Measurements from ENCODE around the gene TNFRSF4.

DNA sequence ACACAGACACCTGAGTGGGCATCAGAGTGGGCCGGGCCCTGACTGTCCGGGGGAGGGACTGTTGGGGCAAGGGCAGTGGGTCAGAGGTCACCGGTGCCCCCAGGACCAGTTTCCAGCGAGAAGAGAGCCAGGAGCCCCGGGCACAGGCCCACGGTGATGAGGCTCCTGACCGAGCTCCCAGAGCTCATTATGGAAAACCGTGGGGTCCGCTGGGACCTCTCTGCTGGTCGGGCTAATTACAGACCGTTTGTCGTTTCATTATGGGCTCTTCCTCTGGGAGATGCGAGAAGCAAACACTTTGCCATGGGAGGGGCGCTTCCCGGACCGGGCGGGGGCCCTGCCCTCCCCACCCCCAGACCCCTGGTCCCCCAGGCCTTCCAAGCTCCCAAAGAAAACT is 52.3 kb downstream of the TNFRSF4 start:
- TF ChIP-seq CTCF (IDR thresholded peaks at IDR 0.05; ENCODE audit: low read depth, low read length, missing input control) (no peak), GABPA (IDR thresholded peaks at IDR 0.05 in 1 of 2, conservative IDR thresholded peaks at IDR 0.05 in 1 of 2) (no peak)
